Measurements from ENCODE around the gene ATRIP. TPM values are rescaled to one million over a fixed set of nuclear protein-coding genes. Genes with fewer than 3 reads are reported as not detected.

ATRIP gene
- total RNA-seq, 1 experiment from 2014 or later: 8.5 TPM

DNA sequence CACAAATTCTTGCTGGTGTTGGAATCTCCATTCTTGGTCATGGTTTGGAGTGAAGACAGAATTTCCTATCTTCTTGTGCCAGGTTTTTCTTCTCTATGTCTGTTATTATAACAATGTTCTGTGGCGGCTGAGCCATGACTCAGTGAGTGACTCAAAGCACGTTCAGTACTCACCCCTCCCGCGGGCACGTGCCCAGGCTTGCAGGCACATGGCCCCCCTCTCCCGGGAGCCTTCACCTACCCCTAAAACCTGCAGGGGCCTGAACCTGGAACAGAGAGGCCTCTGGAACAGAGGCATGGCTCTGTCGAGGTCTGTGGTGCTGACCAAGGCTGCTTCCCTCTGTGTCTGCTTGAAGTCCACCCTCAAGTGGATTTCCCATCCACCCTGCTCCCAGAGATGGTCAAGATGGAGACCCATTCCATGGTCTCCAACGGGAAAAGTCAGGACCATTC is 44.2 kb upstream of the ATRIP start:
- Histone ChIP-seq H3K36me3 (ENCODE audit: low read depth) (no peaks in the 10 kb centered on the region), H3F3A (ENCODE audit: insufficient read depth, low read depth) (no peaks in the 10 kb centered on the region; the same call in 1 of the 2 replicates), H2AFZ (no peak overlapping the region), H3K9me2 (ENCODE audit: insufficient read depth) (no peaks in the 10 kb centered on the region), H3K9me3 (ENCODE audit: insufficient read depth, low read depth) (no peaks in the 10 kb centered on the region), H3K4me2 (no peak overlapping the region), H3K4me3 (no peak overlapping the region), H3K4me1 (replicated peaks; ENCODE audit: insufficient read depth) (peaks cover 7% of the 10 kb centered on the region; the same call in 1 of the 2 replicates), H3K27me3 (ENCODE audit: insufficient read depth, low read depth) (no peaks in the 10 kb centered on the region), H3K27ac (no peak overlapping the region), H3K79me2 (ENCODE audit: low read depth) (no peaks in the 10 kb centered on the region), H4K20me1 (ENCODE audit: insufficient read depth) (no peaks in the 10 kb centered on the region)
- TF ChIP-seq, protein P1, sequence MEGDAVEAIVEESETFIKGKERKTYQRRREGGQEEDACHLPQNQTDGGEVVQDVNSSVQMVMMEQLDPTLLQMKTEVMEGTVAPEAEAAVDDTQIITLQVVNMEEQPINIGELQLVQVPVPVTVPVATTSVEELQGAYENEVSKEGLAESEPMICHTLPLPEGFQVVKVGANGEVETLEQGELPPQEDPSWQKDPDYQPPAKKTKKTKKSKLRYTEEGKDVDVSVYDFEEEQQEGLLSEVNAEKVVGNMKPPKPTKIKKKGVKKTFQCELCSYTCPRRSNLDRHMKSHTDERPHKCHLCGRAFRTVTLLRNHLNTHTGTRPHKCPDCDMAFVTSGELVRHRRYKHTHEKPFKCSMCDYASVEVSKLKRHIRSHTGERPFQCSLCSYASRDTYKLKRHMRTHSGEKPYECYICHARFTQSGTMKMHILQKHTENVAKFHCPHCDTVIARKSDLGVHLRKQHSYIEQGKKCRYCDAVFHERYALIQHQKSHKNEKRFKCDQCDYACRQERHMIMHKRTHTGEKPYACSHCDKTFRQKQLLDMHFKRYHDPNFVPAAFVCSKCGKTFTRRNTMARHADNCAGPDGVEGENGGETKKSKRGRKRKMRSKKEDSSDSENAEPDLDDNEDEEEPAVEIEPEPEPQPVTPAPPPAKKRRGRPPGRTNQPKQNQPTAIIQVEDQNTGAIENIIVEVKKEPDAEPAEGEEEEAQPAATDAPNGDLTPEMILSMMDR (conservative IDR thresholded peaks at IDR 0.05): no peak
- no peak for TF ChIP-seq EZH2 (IDR thresholded peaks at IDR 0.05; ENCODE audit: low read depth)
- peak in 1 of 2 experiments; percentile 61 for DNase-seq
- intact Hi-C loops (cut with micrococcal nuclease; ENCODE audit: unreplicated experiment): loop anchor here (5.0 kb wide), 1 partner anchor 155 kb away; the partner anchor contains the start of gene PFKFB4
- POLR2A ChIA-PET (ENCODE audit: unreplicated experiment): no interaction called here
- BruUV-seq (replicated peaks): no TSS peak
- CTCF ChIA-PET: interaction anchor here (3.3 to 4.4 kb wide), 2 partner anchors 34 to 37 kb away, joined by 14 to 126 read pairs; partner anchors contain the start of genes CCDC51 and TMA7

DNA sequence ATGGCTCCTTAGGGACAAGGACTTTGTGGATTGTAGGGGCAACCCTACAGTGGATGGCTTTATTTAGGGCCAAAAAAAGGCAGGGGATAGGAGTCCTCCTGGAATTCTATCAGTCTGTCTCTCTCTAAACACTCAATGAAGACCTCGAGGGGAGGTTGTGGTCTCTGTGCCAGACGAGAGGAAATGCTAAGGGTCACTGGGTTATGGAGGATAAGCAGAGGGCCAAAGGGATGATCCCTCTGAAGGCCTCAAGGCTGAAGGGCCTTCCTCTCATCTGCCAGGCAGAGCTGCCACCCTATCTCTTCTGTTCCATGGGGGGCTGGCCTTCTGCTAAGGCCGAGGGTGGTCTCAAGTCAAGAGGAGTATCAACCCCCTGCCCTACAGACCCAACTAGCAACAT is 43.6 kb upstream of the ATRIP start:
- no peak overlapping the region for H3K4me3 ChIP-seq
- peaks cover 7% of the 10 kb centered on the region; the same call in 1 of the 2 replicates for H3K4me1 ChIP-seq (replicated peaks; ENCODE audit: insufficient read depth)
- POLR2A ChIA-PET (ENCODE audit: unreplicated experiment): no interaction called here
- H2AFZ ChIP-seq: no peak overlapping the region
- no peaks in the 10 kb centered on the region for H3K9me3 ChIP-seq (ENCODE audit: insufficient read depth, low read depth)
- no peaks in the 10 kb centered on the region for H3K9me2 ChIP-seq (ENCODE audit: insufficient read depth)
- no peaks in the 10 kb centered on the region for H3K79me2 ChIP-seq (ENCODE audit: low read depth)
- no TSS peak for BruUV-seq (replicated peaks)
- no peaks in the 10 kb centered on the region for H3K27me3 ChIP-seq (ENCODE audit: insufficient read depth, low read depth)
- no peak overlapping the region for H3K4me2 ChIP-seq
- no peaks in the 10 kb centered on the region for H3K36me3 ChIP-seq (ENCODE audit: low read depth)
- H4K20me1 ChIP-seq (ENCODE audit: insufficient read depth): no peaks in the 10 kb centered on the region
- intact Hi-C loops (cut with micrococcal nuclease; ENCODE audit: unreplicated experiment): loop anchor here (5.0 kb wide), 1 partner anchor 154 kb away; the partner anchor contains the start of gene PFKFB4
- no peaks in the 10 kb centered on the region; the same call in 1 of the 2 replicates for H3F3A ChIP-seq (ENCODE audit: insufficient read depth, low read depth)
- CTCF ChIA-PET: interaction anchor here (1.2 kb wide), 1 partner anchor 33 kb away, joined by 3 read pairs; no protein-coding TSS in a partner anchor
- no peak for TF ChIP-seq EZH2 (IDR thresholded peaks at IDR 0.05; ENCODE audit: low read depth)
- TF ChIP-seq, protein P1 (conservative IDR thresholded peaks at IDR 0.05): no peak
- no peak overlapping the region for H3K27ac ChIP-seq
- DNase-seq: no peak

- H2AFZ ChIP-seq: no peak overlapping the region
- no peaks in the 10 kb centered on the region for H3K27me3 ChIP-seq (ENCODE audit: insufficient read depth, low read depth)
- DNase-seq: no peak
- H3K9me3 ChIP-seq (ENCODE audit: insufficient read depth, low read depth): no peaks in the 10 kb centered on the region
- BruUV-seq (replicated peaks): no TSS peak
- H3K79me2 ChIP-seq (ENCODE audit: low read depth): no peaks in the 10 kb centered on the region
- H3F3A ChIP-seq (ENCODE audit: insufficient read depth, low read depth): no peaks in the 10 kb centered on the region; the same call in 1 of the 2 replicates
- no peaks in the 10 kb centered on the region for H4K20me1 ChIP-seq (ENCODE audit: insufficient read depth)
- H3K4me3 ChIP-seq: no peak overlapping the region
- no peaks in the 10 kb centered on the region for H3K36me3 ChIP-seq (ENCODE audit: low read depth)
- H3K4me2 ChIP-seq: no peak overlapping the region
- H3K27ac ChIP-seq: no peak overlapping the region
- POLR2A ChIA-PET (ENCODE audit: unreplicated experiment): no interaction called here
- no peaks in the 10 kb centered on the region for H3K9me2 ChIP-seq (ENCODE audit: insufficient read depth)
- TF ChIP-seq EZH2 (IDR thresholded peaks at IDR 0.05; ENCODE audit: low read depth): no peak
- TF ChIP-seq, protein P1 (conservative IDR thresholded peaks at IDR 0.05): no peak
- intact Hi-C loops (cut with micrococcal nuclease; ENCODE audit: unreplicated experiment): loop anchor here (5.0 kb wide), 1 partner anchor 154 kb away; the partner anchor contains the start of gene PFKFB4
- CTCF ChIA-PET: interaction anchor here (1.2 kb wide), 1 partner anchor 32 kb away, joined by 3 read pairs; no protein-coding TSS in a partner anchor
- H3K4me1 ChIP-seq (replicated peaks; ENCODE audit: insufficient read depth): peaks cover 7% of the 10 kb centered on the region; the same call in 1 of the 2 replicates
Measured at GRCh38 chr3:48403533-48404439, 42.8 kb upstream of the ATRIP start.
